ENCODE data around the gene DUT. TPM values are rescaled to one million over a fixed set of nuclear protein-coding genes. Genes with fewer than 3 reads are reported as not detected.
"Not testable (repeated sequence)": the region's sequence is repeated elsewhere in the genome, so short reads cannot be mapped to it uniquely, and the experiment has no call there.

The DUT gene
- total and polyA plus RNA-seq, 2 experiments from 2014 or later = 78.0 to 149 TPM

GRCh38 chr15:48323294-48323693 lies 7.9 kb upstream of the DUT start:
- H3K27ac ChIP-seq = no peak overlapping the region
- H3K9me2 ChIP-seq (ENCODE audit: insufficient read depth) = no peaks in the 10 kb centered on the region
- DNase-seq = no peak
- no peak overlapping the region for H2AFZ ChIP-seq
- H3K9me3 ChIP-seq (ENCODE audit: low read depth) = no peaks in the 10 kb centered on the region
- no peaks in the 10 kb centered on the region for H4K20me1 ChIP-seq (ENCODE audit: insufficient read depth)
- no peaks in the 10 kb centered on the region for H3F3A ChIP-seq (ENCODE audit: insufficient read depth)
- 95 to 96% methylated on average over 7 of the region's 7 CpGs for WGBS, 2 experiments (ENCODE audit: low coverage in 1 of 2, low lambda C conversion rate in 2 of 2, missing lambda C conversion rate in 2 of 2)
- no peak for TF ChIP-seq EZH2phosphoT487 (IDR thresholded peaks at IDR 0.05; ENCODE audit: insufficient read depth, low read depth)
- TF ChIP-seq EZH2 (IDR thresholded peaks at IDR 0.05; ENCODE audit: insufficient read depth, poor library complexity, severe bottlenecking) = no peak
- no peak overlapping the region for H3K4me2 ChIP-seq (ENCODE audit: unreplicated experiment)
- H3K36me3 ChIP-seq (ENCODE audit: low read depth) = no peaks in the 10 kb centered on the region
- H3K4me3 ChIP-seq = no peak overlapping the region
- in situ Hi-C loops (cut with MboI) = no loop called here
- H3K4me1 ChIP-seq (ENCODE audit: insufficient read depth) = no peaks in the 10 kb centered on the region
- H3K27me3 ChIP-seq (replicated peaks; ENCODE audit: insufficient read depth) = no peaks in the 10 kb centered on the region
- H3K9ac ChIP-seq = no peak overlapping the region
- no peaks in the 10 kb centered on the region for H3K79me2 ChIP-seq (ENCODE audit: insufficient read depth)

- Histone ChIP-seq H3K9ac (no peak overlapping the region), H2AFZ (no peak overlapping the region), H3K4me1 (ENCODE audit: insufficient read depth) (peaks cover 2% of the 10 kb centered on the region; the same call in 1 of the 2 replicates), H3K9me3 (ENCODE audit: low read depth) (no peaks in the 10 kb centered on the region), H3K9me2 (ENCODE audit: insufficient read depth) (no peaks in the 10 kb centered on the region), H3F3A (ENCODE audit: insufficient read depth) (peaks cover 1% of the 10 kb centered on the region; the same call in 1 of the 2 replicates), H4K20me1 (ENCODE audit: insufficient read depth) (no peaks in the 10 kb centered on the region), H3K4me2 (ENCODE audit: unreplicated experiment) (no peak overlapping the region), H3K79me2 (ENCODE audit: insufficient read depth) (peaks cover 7% of the 10 kb centered on the region), H3K4me3 (no peak overlapping the region), H3K27me3 (replicated peaks; ENCODE audit: insufficient read depth) (no peaks in the 10 kb centered on the region), H3K36me3 (ENCODE audit: low read depth) (no peaks in the 10 kb centered on the region), H3K27ac (no peak overlapping the region)
- in situ Hi-C loops (cut with MboI) = no loop called here
- TF ChIP-seq EZH2phosphoT487 (IDR thresholded peaks at IDR 0.05; ENCODE audit: insufficient read depth, low read depth) (no peak), EZH2 (IDR thresholded peaks at IDR 0.05; ENCODE audit: insufficient read depth, poor library complexity, severe bottlenecking) (no peak)
- 75 to 79% methylated on average over 5 of the region's 5 CpGs for WGBS, 2 experiments (ENCODE audit: low coverage in 1 of 2, low lambda C conversion rate in 2 of 2, missing lambda C conversion rate in 2 of 2)
- no peak for DNase-seq
These were observed 6.3 kb upstream of the DUT start for GRCh38 chr15:48324949-48325348.

- 87 to 92% methylated on average over 5 of the region's 5 CpGs for WGBS, 2 experiments (ENCODE audit: low coverage in 1 of 2, low lambda C conversion rate in 2 of 2, missing lambda C conversion rate in 2 of 2)
- in situ Hi-C loops (cut with MboI) = no loop called here
These were observed 5.8 kb upstream of the DUT start for GRCh38 chr15:48325400-48325799.

GRCh38 chr15:48326180-48326579 lies 5.0 kb upstream of the DUT start:
- not testable (repeated sequence) for H3K9me2 ChIP-seq (ENCODE audit: insufficient read depth); H3F3A ChIP-seq (ENCODE audit: insufficient read depth)
- WGBS, 2 experiments (ENCODE audit: low coverage in 1 of 2, low lambda C conversion rate in 2 of 2, missing lambda C conversion rate in 2 of 2) = 96 to 98% methylated on average over 6 of the region's 6 CpGs

More at GRCh38 chr15:48325400-48325799, 5.8 kb upstream of the DUT start:
- no peak overlapping the region for H3K4me2 ChIP-seq (ENCODE audit: unreplicated experiment)
- no peaks in the 10 kb centered on the region for H3K9me2 ChIP-seq (ENCODE audit: insufficient read depth)
- no peaks in the 10 kb centered on the region for H4K20me1 ChIP-seq (ENCODE audit: insufficient read depth)
- H3K27ac ChIP-seq = no peak overlapping the region
- H3K9me3 ChIP-seq (ENCODE audit: low read depth) = no peaks in the 10 kb centered on the region
- H2AFZ ChIP-seq = no peak overlapping the region
- peaks cover 6% of the 10 kb centered on the region; the same call in 1 of the 2 replicates for H3F3A ChIP-seq (ENCODE audit: insufficient read depth)
- no peaks in the 10 kb centered on the region for H3K36me3 ChIP-seq (ENCODE audit: low read depth)
- TF ChIP-seq EZH2 (IDR thresholded peaks at IDR 0.05; ENCODE audit: insufficient read depth, poor library complexity, severe bottlenecking) = no peak
- no peak for TF ChIP-seq EZH2phosphoT487 (IDR thresholded peaks at IDR 0.05; ENCODE audit: insufficient read depth, low read depth)
- DNase-seq = no peak
- peaks cover 12% of the 10 kb centered on the region for H3K79me2 ChIP-seq (ENCODE audit: insufficient read depth)
- no peak overlapping the region for H3K4me3 ChIP-seq
- no peak overlapping the region for H3K9ac ChIP-seq
- H3K4me1 ChIP-seq (ENCODE audit: insufficient read depth) = peaks cover 7% of the 10 kb centered on the region; the same call in 1 of the 2 replicates
- no peaks in the 10 kb centered on the region for H3K27me3 ChIP-seq (replicated peaks; ENCODE audit: insufficient read depth)

More at GRCh38 chr15:48326180-48326579, 5.0 kb upstream of the DUT start:
- H3K36me3 ChIP-seq (ENCODE audit: low read depth); DNase-seq; H3K4me1 ChIP-seq (ENCODE audit: insufficient read depth); H4K20me1 ChIP-seq (ENCODE audit: insufficient read depth); H3K4me3 ChIP-seq; H3K4me2 ChIP-seq (ENCODE audit: unreplicated experiment); H3K27ac ChIP-seq; H3K27me3 ChIP-seq (replicated peaks; ENCODE audit: insufficient read depth); H3K9ac ChIP-seq; H2AFZ ChIP-seq; in situ Hi-C loops (cut with MboI); H3K9me3 ChIP-seq (ENCODE audit: low read depth): not testable (repeated sequence)
- H3K79me2 ChIP-seq (ENCODE audit: insufficient read depth) = peaks cover 12% of the 10 kb centered on the region
